ENCODE results near the gene MTHFD2L.

Gene MTHFD2L

GRCh38 chr4:74156521-74156920 is 1.4 kb upstream of the MTHFD2L start:
- TF ChIP-seq CTCF (conservative IDR thresholded peaks at IDR 0.05; ENCODE audit: control insufficient read depth, insufficient read depth, low read depth, low read length): no peak
- DNase-seq (ENCODE audit: low read depth): no peak
- H3K4me3 ChIP-seq (ENCODE audit: control insufficient read depth, low read depth, low read length): no peak overlapping the region

DNA sequence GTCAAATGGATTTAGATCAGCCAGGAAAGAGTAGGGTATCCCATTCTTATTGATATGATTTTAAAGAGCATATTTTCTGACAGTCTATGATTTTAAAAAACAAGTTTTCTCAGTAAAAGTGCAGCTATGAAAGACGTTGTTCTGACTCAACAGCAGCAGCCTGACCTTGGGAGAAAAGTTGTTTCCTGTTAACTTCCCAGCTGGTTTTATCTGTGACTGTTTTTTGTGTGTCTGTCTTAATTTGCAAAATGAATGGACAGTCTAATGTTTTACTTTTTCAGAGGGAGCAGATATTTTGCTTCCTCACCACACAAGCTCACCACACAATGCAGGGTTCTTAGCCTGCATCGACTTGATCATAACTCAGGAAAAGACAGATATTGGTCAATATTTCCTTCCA is 764 bp upstream of the MTHFD2L start:
- H3K4me3 ChIP-seq (ENCODE audit: control insufficient read depth, low read depth, low read length): peak overlapping the region; percentile 77
- TF ChIP-seq CTCF (conservative IDR thresholded peaks at IDR 0.05; ENCODE audit: control insufficient read depth, insufficient read depth, low read depth, low read length): no peak
- peak; percentile 70 for DNase-seq (ENCODE audit: low read depth)

GRCh38 chr4:74158466-74159142 is 686 bp downstream of the MTHFD2L start:
- H3K4me3 ChIP-seq (ENCODE audit: control insufficient read depth, low read depth, low read length): peak overlapping the region; percentile 77
- TF ChIP-seq CTCF (conservative IDR thresholded peaks at IDR 0.05; ENCODE audit: control insufficient read depth, insufficient read depth, low read depth, low read length): no peak
- DNase-seq (ENCODE audit: low read depth): peak; percentile 21

DNA sequence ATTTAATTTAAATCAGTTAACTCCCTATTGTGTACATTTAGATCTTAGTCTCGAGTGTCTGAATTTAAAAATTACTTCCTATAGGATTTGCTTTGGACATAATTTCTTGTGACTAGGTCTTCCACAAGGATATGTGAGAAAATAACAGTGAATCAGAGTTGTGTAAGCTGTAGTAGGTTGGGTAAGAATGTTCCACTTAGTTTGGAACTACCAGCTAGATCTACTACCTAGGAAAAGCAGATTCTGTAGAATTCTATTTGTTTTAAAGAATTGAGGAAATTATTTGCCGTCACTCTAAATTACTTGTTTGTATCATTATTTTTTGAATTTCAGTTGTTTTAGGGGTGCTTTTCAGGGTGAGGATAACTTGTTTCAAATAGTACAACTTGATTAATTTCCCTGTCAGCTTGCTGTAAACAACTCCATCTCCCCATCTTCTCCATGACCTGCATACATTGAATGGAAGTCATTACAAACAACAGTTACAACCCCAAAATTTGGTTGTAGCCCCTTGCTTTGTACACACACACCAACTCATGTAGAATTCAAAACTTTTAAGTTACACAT is 1.3 kb downstream of the MTHFD2L start:
- DNase-seq (ENCODE audit: low read depth): peak; percentile 68
- H3K4me3 ChIP-seq (ENCODE audit: control insufficient read depth, low read depth, low read length): peak overlapping the region; percentile 77
- no peak for TF ChIP-seq CTCF (conservative IDR thresholded peaks at IDR 0.05; ENCODE audit: control insufficient read depth, insufficient read depth, low read depth, low read length)

- H3K4me3 ChIP-seq (ENCODE audit: control insufficient read depth, low read depth, low read length): no peak overlapping the region
- peak; percentile 26 for DNase-seq (ENCODE audit: low read depth)
- TF ChIP-seq CTCF (conservative IDR thresholded peaks at IDR 0.05; ENCODE audit: control insufficient read depth, insufficient read depth, low read depth, low read length): no peak
Observed at GRCh38 chr4:74161666-74162450, 3.9 kb downstream of the MTHFD2L start.

DNA sequence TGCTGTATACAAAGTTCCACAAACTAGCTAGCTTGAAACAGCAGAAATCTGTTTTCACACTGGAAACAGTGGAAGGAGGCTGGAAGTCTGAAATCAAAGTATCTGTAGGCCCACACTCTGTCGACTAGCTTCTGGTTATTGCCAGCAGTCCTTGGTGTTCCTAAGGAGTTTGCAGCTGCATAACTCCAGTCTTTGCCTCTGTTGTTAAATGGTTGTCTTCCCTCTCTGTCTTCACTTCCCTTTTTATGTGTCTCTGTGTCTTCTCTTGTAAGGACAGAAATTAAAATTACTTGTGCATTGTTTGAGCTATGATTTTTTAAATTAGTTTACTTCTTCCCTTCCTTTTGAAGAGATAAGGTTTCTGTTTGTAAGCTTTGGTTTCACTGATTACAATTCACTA is 8.2 kb downstream of the MTHFD2L start:
- H3K4me3 ChIP-seq (ENCODE audit: control insufficient read depth, low read depth, low read length): no peak overlapping the region
- no peak for TF ChIP-seq CTCF (conservative IDR thresholded peaks at IDR 0.05; ENCODE audit: control insufficient read depth, insufficient read depth, low read depth, low read length)
- DNase-seq (ENCODE audit: low read depth): no peak
